ENCODE data around the gene PNISR. TPM values are rescaled to one million over a fixed set of nuclear protein-coding genes. Genes with fewer than 3 reads are reported as not detected.

PNISR gene
- polyA plus RNA-seq, 1 experiment, result 19.0 TPM

DNA sequence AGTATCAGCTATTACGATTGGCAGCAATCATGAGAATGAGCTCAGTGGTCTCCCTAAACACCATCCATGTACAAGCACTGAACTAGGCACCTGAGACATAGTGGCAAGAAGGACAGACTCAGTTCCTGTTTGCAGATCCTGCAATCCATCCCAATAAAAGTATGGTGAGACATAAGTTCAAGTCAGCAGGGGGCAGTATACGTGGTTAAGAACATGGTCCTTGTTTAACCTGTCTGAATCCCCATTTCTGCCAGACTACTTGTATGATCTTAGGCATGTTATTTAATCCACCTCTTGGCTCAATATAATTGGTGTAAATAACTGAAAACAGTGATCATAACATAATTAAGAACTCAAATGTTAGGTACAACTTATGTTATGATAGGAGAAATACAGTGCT is 33.2 kb upstream of the PNISR start:
- no peak for DNase-seq (ENCODE audit: low read depth)
- ChIA-PET CTCF (interaction anchor here (0.6 to 1.2 kb wide), 2 partner anchors 10 to 156 kb away, joined by 3 to 5 read pairs; no protein-coding TSS in a partner anchor), POLR2A (no interaction called here)
- Histone ChIP-seq H3K27me3 (ENCODE audit: control insufficient read depth, insufficient read depth, low read length) (no peaks in the 10 kb centered on the region), H3K4me3 (ENCODE audit: low read depth, low read length) (no peak overlapping the region), H3K36me3 (ENCODE audit: control insufficient read depth, insufficient read depth, low read length) (no peaks in the 10 kb centered on the region)
- TF ChIP-seq, protein P1, sequence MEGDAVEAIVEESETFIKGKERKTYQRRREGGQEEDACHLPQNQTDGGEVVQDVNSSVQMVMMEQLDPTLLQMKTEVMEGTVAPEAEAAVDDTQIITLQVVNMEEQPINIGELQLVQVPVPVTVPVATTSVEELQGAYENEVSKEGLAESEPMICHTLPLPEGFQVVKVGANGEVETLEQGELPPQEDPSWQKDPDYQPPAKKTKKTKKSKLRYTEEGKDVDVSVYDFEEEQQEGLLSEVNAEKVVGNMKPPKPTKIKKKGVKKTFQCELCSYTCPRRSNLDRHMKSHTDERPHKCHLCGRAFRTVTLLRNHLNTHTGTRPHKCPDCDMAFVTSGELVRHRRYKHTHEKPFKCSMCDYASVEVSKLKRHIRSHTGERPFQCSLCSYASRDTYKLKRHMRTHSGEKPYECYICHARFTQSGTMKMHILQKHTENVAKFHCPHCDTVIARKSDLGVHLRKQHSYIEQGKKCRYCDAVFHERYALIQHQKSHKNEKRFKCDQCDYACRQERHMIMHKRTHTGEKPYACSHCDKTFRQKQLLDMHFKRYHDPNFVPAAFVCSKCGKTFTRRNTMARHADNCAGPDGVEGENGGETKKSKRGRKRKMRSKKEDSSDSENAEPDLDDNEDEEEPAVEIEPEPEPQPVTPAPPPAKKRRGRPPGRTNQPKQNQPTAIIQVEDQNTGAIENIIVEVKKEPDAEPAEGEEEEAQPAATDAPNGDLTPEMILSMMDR (IDR thresholded peaks at IDR 0.05; ENCODE audit: insufficient read depth, low read depth, low read length), result 0 out of 2 replicates have a peak, but pooled peaks have one; percentile 28

DNA sequence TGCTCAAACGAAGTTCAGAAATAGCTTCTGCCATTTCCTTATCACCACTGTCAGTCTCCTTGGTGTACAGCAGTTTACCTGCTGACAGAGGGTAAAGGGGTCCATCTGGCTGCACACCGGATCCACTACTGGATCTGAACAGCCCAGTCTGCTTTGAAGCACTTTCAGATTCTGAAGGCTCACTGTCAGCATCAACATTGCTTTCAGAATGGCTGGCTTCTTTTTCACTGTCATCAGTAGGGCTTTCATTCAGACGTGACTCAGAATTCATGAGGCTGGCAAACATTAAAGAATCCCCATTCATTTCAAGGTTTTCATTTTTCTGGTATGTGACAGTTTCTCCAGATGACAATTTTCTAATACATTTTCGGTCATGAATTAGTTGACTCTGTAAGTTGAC is 21.0 kb upstream of the PNISR start:
- POLR2A ChIA-PET, result no interaction called here
- TF ChIP-seq, protein P1 (IDR thresholded peaks at IDR 0.05; ENCODE audit: insufficient read depth, low read depth, low read length), result no peak
- Histone ChIP-seq H3K4me3 (ENCODE audit: low read depth, low read length) (no peak overlapping the region), H3K36me3 (ENCODE audit: control insufficient read depth, insufficient read depth, low read length) (no peaks in the 10 kb centered on the region), H3K27me3 (ENCODE audit: control insufficient read depth, insufficient read depth, low read length) (no peaks in the 10 kb centered on the region)
- no peak for DNase-seq (ENCODE audit: low read depth)
- CTCF ChIA-PET, result no interaction called here

DNA sequence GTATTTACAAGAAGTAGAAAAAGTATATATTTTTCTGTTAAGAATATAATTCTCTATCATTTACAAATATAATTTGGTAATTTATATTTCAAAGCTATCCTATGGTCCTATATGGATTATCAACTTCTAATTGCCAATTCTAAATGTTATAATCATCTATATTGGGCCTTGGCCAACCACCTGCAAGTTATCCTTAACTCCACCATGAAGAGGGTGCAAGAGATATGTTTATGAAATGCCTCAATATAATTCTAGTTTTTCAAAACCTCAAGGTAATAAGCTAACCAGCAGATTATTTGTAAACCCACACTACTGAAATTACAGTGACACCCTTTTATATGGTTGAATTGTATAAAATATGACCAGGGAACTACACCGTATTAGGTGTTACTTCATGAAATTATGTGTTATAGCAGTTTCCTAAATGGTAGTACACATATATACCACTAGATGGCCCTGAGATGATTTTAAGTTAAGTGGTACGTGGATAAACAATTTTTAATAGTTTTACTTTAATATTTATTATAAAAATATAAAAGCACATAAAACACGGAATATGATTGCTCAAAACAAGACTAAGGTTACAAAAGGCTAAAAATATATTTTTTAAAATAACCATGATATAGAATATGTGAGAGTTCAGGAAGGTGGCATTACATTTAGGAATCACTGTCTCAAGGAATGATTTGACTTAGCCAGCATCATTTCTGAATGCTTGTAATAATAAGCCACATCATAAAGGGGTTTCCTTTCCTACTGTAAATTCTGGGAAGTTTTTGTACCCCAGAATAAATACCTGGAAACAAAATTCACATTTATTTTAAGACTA is 9.8 kb upstream of the PNISR start:
- ChIA-PET POLR2A (no interaction called here), CTCF (interaction anchor here (0.7 to 3.5 kb wide), 6 partner anchors 9 to 311 kb away, joined by 3 to 17 read pairs (median 4); partner anchors contain the start of genes PNISR and USP45)

DNA sequence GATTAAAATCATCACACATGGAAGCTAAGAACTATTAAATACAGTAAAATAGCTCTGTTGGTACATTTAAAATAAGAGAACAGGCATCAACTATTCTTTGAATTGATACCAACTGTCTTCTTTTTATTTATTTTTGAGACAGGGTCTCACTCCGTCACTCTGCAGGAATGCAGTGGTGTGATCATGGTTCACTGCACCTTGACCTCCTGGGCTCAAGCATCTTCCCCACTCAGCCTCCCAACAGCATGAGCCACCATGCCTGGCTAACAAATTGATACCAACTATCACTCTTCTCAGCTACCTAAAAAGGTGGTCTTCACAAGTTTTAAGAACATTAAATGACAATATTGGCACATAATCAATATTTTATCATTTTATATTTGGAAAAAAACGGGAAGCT is 7.8 kb upstream of the PNISR start:
- H3K27me3 ChIP-seq (ENCODE audit: control insufficient read depth, insufficient read depth, low read length), result no peaks in the 10 kb centered on the region
- peaks cover 2% of the 10 kb centered on the region for H3K36me3 ChIP-seq (ENCODE audit: control insufficient read depth, insufficient read depth, low read length)
- no peak for DNase-seq (ENCODE audit: low read depth)
- TF ChIP-seq, protein P1 (IDR thresholded peaks at IDR 0.05; ENCODE audit: insufficient read depth, low read depth, low read length), result no peak
- ChIA-PET POLR2A (no interaction called here), CTCF (interaction anchor here (0.5 to 3.5 kb wide), 3 partner anchors 10 to 313 kb away, joined by 3 to 17 read pairs (median 6); no protein-coding TSS in a partner anchor)
- no peak overlapping the region for H3K4me3 ChIP-seq (ENCODE audit: low read depth, low read length)

More for the DNA sequence above, 9.8 kb upstream of the PNISR start:
- TF ChIP-seq, protein P1 (IDR thresholded peaks at IDR 0.05; ENCODE audit: insufficient read depth, low read depth, low read length), result peak; percentile 62
- peaks cover 2% of the 10 kb centered on the region for H3K36me3 ChIP-seq (ENCODE audit: control insufficient read depth, insufficient read depth, low read length)
- DNase-seq (ENCODE audit: low read depth), result no peak
- H3K4me3 ChIP-seq (ENCODE audit: low read depth, low read length), result no peak overlapping the region
- no peaks in the 10 kb centered on the region for H3K27me3 ChIP-seq (ENCODE audit: control insufficient read depth, insufficient read depth, low read length)

DNA sequence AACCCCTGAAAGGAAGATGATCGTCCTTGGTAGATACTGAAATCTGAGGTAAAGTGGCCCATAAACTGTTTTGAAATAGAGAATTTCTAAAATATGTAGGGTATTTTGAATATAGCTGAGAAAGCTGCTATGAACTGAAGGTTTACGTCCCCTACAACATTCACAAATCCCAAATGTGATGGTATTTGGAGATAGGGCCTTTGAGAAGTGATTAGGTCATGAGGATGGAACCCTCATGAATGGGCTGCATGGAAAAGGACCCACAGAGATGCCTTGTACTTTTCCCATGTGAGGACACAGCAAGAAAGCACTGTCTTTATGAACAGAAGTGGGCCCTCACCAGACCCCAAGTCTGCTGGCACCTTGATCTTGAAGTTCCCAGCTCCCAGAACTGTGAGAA is 6.8 kb upstream of the PNISR start:
- DNase-seq (ENCODE audit: low read depth), result no peak
- CTCF ChIA-PET, result interaction anchor here (3.5 kb wide), 1 partner anchor 314 kb away, joined by 17 read pairs; no protein-coding TSS in a partner anchor
- Histone ChIP-seq H3K27me3 (ENCODE audit: control insufficient read depth, insufficient read depth, low read length) (no peaks in the 10 kb centered on the region), H3K4me3 (ENCODE audit: low read depth, low read length) (no peak overlapping the region), H3K36me3 (ENCODE audit: control insufficient read depth, insufficient read depth, low read length) (peaks cover 2% of the 10 kb centered on the region)
- POLR2A ChIA-PET, result no interaction called here
- TF ChIP-seq, protein P1 (IDR thresholded peaks at IDR 0.05; ENCODE audit: insufficient read depth, low read depth, low read length), result no peak
